ENCODE measurements around the gene KNSTRN. TPM values are rescaled to one million over a fixed set of nuclear protein-coding genes. Genes with fewer than 3 reads are reported as not detected.

The KNSTRN gene
- polyA plus RNA-seq, 3 donors = 31.3 to 39.8 (median 34.5) TPM

- no peak for DNase-seq (ENCODE audit: low read depth in 3 of 3, low spot score in 2 of 3)
Measured at GRCh38 chr15:40345225-40345866, 37.2 kb upstream of the KNSTRN start.

- DNase-seq (ENCODE audit: low read depth in 3 of 3, low spot score in 2 of 3) = no peak
Measured at GRCh38 chr15:40345867-40346578, 36.5 kb upstream of the KNSTRN start.

DNA sequence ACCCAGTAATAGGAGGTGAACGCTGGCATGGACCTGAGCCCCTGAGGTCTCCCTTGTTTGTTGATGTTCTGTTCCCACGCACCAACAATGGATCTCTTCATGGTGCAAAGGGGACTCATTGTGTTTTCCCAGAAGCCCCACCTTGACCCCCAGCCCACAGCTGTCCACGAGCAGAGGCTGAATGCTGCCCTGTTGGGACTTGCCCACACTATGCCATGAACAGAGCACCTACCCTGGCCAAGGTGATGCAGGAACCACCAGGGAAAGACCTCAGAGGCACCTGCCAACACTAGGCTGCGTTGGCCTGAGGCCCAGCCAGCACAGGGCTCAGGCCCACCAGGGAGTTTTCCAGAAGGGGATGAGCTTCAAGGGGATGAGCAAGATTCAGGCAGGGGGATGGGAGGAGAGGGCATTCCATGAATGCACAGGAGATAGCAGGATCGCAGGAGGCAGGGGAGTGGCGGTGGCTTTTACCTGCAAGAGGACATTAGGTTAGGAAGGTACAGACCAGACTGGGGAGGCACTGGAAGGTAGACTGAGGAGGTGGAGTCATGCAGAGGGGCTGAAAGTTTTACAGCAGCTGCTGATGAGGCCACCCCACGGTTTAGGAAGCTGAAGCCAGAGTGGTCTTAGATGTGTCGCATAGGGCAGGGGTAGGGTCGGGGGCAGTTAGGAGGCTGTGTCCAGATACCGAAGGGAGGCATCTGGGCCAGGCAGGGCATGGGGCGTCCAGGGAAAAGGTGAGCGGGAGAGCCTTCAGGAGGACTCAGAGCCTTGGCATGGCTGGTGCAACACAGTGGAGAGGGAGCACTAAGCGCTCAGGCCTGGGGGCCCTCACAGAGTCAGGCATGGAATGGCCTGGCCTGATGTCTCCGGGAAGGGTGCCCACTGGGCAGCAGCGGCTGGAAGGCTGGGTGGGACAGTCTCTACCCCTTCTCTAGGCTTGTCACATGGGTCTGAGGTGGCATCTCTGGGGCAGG, 35.7 kb upstream of the KNSTRN start:
- DNase-seq (ENCODE audit: low read depth in 3 of 3, low spot score in 2 of 3) = no peak

- DNase-seq (ENCODE audit: low read depth in 3 of 3, low spot score in 2 of 3) = no peak
Measured at GRCh38 chr15:40347559-40348473, 34.7 kb upstream of the KNSTRN start.

GRCh38 chr15:40348474-40348870, 34.0 kb upstream of the KNSTRN start:
- no peak for DNase-seq (ENCODE audit: low read depth in 3 of 3, low spot score in 2 of 3)

DNA sequence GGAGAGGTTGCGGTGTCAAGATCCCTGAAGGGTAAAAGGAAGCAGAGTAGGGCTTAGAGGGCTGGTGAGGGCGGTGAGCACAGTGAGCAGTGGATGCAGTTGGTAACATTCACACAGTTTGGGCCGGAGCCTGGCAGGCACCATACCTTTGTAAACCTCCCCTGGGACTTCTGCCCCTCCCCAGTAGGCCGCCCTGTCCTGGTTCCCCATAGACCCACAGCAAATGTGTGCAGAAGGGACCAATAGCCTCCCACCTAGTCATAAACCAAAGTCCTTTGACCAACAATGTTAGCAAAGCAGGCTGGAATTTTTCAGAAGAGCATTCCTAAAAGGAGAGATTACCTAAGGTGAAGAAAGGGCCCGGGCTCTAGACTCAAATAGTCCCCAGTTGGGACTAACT, 33.4 kb upstream of the KNSTRN start:
- DNase-seq (ENCODE audit: low read depth in 3 of 3, low spot score in 2 of 3) = no peak

DNA sequence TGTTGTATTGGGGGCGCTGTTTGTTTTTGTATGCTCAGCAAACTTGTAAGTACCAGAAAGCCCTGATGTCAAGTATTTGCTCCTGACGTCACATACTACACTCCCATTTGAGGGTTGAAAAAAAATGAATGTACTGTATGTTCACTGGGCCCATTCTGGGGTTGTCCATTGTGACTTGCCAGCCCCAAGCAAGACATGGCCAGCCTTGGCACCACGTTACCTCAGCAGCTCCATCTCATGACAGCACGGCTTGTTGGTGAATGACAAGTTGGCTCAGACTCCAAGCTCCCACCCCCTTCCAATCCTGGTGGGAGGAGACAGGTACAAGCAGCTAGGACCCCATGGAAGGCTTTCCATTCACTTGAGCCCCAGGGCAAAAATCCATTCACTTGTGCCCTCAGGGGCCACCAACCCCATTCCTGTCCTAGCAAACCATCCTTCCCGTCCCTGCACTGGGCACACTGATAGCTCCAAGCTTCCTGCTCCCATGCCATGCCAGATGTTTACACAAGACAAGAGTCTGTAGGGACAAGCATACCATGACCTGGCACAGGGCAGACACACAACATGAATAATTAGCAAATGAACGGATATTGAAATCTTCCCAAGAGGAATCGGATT, 30.1 kb upstream of the KNSTRN start:
- DNase-seq (ENCODE audit: low read depth in 3 of 3, low spot score in 2 of 3) = no peak

DNA sequence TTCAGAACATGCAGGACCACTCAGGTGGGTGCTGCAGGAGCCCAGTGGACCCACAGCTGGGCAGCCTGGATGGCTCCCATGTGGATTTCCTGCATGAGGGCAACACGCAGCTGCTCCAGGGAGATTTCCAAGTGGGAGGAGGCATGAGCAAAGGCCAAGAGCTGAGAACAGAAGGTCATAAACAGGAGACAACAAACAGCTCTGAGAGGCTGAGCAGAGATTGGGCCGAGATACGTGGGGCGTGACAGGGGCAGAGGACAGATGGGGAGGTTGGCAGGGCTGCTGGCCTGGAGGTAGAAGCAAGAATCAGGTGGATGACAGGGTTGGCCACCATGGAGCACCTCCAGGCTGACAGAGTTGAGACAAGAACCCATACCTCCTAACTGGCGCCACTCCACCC, 28.8 kb upstream of the KNSTRN start:
- no peak for DNase-seq (ENCODE audit: low read depth in 3 of 3, low spot score in 2 of 3)

DNA sequence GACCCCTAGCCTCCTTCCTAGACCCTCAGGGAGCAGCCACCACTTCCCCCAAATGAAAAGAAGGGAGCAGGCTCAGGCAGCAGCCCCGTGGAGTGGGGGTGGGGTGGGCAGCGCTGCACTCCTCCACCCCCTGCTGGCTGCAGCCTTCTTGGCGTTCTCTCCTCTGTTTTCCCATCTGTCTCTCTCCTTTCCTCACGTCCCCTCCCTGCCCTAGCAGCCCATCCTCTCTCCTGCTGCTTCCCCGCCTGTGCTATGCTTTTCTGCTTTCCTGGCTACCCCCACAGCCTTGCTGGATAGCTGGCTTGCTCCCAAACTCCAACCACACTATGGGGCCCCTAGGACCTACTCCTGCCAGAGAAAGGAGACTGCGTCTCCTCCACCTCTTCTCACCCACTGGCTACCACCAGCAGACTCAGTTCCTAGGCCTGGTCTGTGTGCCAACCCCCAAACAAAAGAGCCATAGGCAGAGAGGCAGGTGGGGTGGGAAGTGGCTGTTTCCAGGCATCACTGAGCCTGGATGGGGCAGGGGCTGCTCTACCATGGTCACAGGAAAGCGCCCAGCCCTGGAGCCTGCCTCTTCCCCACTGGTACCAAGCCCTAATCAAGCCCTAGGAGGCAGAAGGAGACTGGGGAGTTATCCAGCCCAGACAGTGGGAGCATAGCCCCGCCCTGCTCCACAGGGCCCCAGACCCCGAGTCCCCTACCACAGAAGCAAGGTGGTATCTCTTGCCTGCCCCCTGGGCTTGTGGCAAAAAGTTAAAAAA, 27.9 kb upstream of the KNSTRN start:
- no peak for DNase-seq (ENCODE audit: low read depth in 3 of 3, low spot score in 2 of 3)

- no peak for DNase-seq (ENCODE audit: low read depth in 3 of 3, low spot score in 2 of 3)
Measured at GRCh38 chr15:40355976-40356585, 26.4 kb upstream of the KNSTRN start.

DNA sequence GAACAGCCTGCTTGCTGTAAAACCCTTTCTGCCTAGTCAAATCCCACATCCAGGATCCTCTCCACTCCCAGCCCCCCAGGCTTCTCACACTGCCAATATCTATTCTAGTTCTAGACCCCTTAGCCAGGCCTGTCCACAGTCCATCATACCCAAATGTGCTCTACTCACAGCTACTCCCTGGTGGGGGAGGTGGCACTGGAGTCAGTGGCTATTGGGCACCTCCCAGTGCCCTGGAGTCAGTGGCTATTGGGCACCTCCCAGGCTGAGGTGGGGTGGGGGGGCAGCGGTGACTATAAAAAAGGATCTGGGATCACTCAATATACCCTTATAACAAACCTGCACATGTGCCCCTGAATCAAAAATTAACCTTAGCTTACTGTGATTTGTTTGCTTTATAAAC, 25.3 kb upstream of the KNSTRN start:
- DNase-seq (ENCODE audit: low read depth in 3 of 3, low spot score in 2 of 3) = no peak

GRCh38 chr15:40357723-40358470, 24.6 kb upstream of the KNSTRN start, which contains the start of gene DISP2:
Gene DISP2, plus strand, starts transcription at chr15:40358219. Its CDS starts 103 bp downstream, at chr15:40358322.
- no peak for DNase-seq (ENCODE audit: low read depth in 3 of 3, low spot score in 2 of 3)

GRCh38 chr15:40358471-40359353, 23.8 kb upstream of the KNSTRN start:
- no peak for DNase-seq (ENCODE audit: low read depth in 3 of 3, low spot score in 2 of 3)

GRCh38 chr15:40360015-40360414, 22.5 kb upstream of the KNSTRN start:
- no peak for DNase-seq (ENCODE audit: low read depth in 3 of 3, low spot score in 2 of 3)

GRCh38 chr15:40361640-40362039, 20.9 kb upstream of the KNSTRN start:
- DNase-seq (ENCODE audit: low read depth in 3 of 3, low spot score in 2 of 3) = no peak

- DNase-seq (ENCODE audit: low read depth in 3 of 3, low spot score in 2 of 3) = no peak
Measured at GRCh38 chr15:40363611-40364010, 18.9 kb upstream of the KNSTRN start.

DNA sequence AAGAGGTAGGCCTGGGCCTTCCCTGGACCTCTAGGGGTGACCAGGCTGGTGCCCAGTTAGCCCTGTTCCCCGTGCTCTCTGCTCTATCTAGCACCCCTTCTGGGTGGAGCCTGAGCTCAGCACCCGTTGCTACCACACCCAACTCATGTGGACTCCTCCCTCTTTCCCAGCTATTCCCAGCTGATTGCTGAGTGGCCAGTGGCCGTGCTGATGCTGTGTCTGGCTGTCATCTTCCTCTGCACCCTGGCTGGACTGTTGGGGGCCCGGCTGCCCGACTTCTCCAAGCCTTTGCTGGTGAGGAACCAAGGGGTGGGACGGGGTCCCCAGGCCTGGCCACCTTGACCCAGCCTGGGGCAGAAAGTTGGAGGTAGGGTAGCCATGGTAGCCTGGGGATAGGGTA, 18.3 kb upstream of the KNSTRN start:
- no peak for DNase-seq (ENCODE audit: low read depth in 3 of 3, low spot score in 2 of 3)

Data from right renal cortex interstitium (tissue), 3 donors.